BLaER1 (cell line): Measurements from ENCODE around the gene NOC2L.
"Not testable (repeated sequence)": the region's sequence is repeated elsewhere in the genome, so short reads cannot be mapped to it uniquely, and the experiment has no call there.

Source experiments
- H3K27ac ChIP-seq: shearing (Covaris generic); formaldehyde crosslinking; 2 replicates; pipeline ENCODE4 v1.8.1; 2022
- H3K27me3 ChIP-seq: shearing (Covaris generic); formaldehyde crosslinking; 2 replicates; pipeline ENCODE4 v1.8.1; 2022
- H3K36me3 ChIP-seq: shearing (Covaris generic); formaldehyde crosslinking; 2 replicates; pipeline ENCODE4 v1.8.1; 2022
- H3K4me1 ChIP-seq: shearing (Covaris generic); formaldehyde crosslinking; 2 replicates; pipeline ENCODE4 v1.8.1; 2022
- H3K4me2 ChIP-seq: shearing (Covaris generic); formaldehyde crosslinking; 2 replicates; pipeline ENCODE4 v1.8.1; 2022
- H3K4me3 ChIP-seq: shearing (Covaris generic); formaldehyde crosslinking; 2 replicates; pipeline ENCODE4 v1.8.1; 2022
- H3K9ac ChIP-seq: shearing (Covaris generic); formaldehyde crosslinking; 2 replicates; pipeline ENCODE4 v1.8.1; 2022
- H3K9me3 ChIP-seq: shearing (Covaris generic); formaldehyde crosslinking; 2 replicates; pipeline ENCODE4 v1.8.1; 2022
- H4K20me1 ChIP-seq: shearing (Covaris generic); formaldehyde crosslinking; 2 replicates; pipeline ENCODE4 v1.8.1; 2022
- Cebpa-rat ChIP-seq: shearing (Covaris generic); IDR thresholded peaks from 2 replicates; pipeline ENCODE4 v1.8.1; 2022

Gene NOC2L

DNA sequence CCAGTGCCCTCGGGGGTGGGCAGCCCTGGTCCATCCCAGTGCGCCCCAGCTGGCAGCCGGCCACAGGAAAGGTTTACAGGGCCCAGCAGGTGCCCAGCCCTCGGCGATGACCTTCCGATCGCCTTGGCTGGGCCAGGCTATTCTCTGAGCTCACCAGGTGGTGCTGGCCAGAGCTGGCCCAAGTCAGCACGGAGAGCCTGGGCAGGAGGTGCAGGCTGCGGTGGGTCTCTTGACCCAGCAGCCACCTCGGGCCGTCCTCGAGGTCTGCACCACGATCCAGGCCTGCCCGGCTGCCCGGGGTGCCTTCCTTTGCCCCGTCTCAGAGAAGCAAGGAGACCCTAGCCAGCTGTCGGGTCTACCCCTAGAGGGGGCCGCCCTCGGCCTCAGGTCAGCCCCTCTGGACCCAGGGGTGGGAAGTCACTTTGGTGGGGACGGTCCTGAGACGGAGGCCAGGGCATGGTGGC, 22.5 kb upstream of the NOC2L start:
- no peak overlapping the region for H3K27ac ChIP-seq
- H3K4me3 ChIP-seq: no peak overlapping the region
- peaks cover 13% of the 10 kb centered on the region for H3K4me1 ChIP-seq
- H4K20me1 ChIP-seq: no peaks in the 10 kb centered on the region
- no peak for TF ChIP-seq Cebpa-rat
- H3K27me3 ChIP-seq: peaks cover 37% of the 10 kb centered on the region
- H3K36me3 ChIP-seq: no peaks in the 10 kb centered on the region
- H3K4me2 ChIP-seq: peak overlapping the region; percentile 70
- 0 out of 2 replicates have a peak overlapping the region, but pooled peaks have one; percentile 2 for H3K9ac ChIP-seq
- no peaks in the 10 kb centered on the region for H3K9me3 ChIP-seq

DNA sequence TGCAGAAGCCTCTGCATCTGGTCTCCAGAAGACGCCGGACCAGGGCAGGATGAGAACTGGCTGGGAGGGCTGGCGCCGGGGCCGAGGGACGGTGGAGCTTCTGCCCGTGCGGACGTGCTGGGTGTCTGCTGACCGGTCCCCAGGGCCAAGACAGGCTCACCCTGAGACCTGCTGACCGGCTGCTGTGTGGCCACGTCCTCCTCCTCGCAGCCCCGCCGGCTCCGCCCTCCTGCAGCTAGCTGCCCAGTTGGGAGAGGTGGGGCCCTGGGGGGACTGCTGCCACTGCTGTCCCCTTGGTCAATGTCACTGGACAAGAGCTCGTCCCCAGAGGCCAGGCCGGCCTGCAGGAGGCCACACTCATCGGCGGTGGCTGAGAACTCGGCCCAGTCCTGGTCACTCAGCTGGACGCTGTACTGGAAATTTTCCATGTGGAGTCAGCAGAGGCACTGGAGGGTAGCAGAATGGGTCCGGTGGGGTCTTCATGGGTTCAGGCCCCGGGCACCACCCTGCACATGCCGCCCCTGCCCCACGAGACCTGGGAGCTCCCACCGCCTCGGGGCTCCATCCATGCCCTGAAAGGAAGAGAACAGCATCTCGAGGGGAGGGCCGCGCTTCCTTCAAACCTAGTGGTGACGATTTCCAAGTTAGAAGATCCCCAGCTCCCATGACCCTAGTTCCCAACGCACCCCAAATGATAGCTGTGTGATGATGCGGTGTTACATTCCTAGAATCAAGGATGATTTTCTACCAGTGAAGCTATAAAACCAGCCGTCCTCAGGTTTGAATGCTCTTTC, 21.7 kb upstream of the NOC2L start:
- TF ChIP-seq Cebpa-rat: no peak
- Histone ChIP-seq H4K20me1 (no peaks in the 10 kb centered on the region), H3K9ac (no peak overlapping the region), H3K27me3 (peaks cover 36% of the 10 kb centered on the region), H3K9me3 (no peaks in the 10 kb centered on the region), H3K27ac (no peak overlapping the region), H3K4me2 (no peak overlapping the region), H3K4me1 (peaks cover 19% of the 10 kb centered on the region), H3K4me3 (no peak overlapping the region), H3K36me3 (no peaks in the 10 kb centered on the region)

- Histone ChIP-seq H3K9ac (no peak overlapping the region), H3K4me3 (no peak overlapping the region), H3K36me3 (no peaks in the 10 kb centered on the region), H3K9me3 (no peaks in the 10 kb centered on the region), H4K20me1 (no peaks in the 10 kb centered on the region), H3K4me2 (no peak overlapping the region), H3K27ac (no peak overlapping the region), H3K27me3 (peaks cover 36% of the 10 kb centered on the region), H3K4me1 (peaks cover 26% of the 10 kb centered on the region)
- no peak for TF ChIP-seq Cebpa-rat
These were observed 21.1 kb upstream of the NOC2L start for GRCh38 chr1:980137-980571.

DNA sequence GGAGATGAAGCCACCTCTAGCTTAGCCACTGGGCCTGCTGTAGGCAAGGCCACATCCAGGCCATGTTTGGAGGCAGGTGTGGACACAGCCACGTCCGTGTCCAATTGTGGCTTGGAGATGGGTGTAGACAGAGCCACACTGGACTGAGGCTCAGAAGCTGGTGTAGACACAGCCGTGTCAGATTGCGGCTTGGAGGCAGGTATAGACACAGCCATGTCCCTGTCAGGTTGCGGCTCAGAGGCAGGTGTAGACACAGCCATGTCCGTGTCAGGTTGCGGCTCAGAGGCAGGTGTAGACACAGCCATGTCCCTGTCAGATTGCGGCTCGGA, 20.7 kb upstream of the NOC2L start:
- no peak overlapping the region for H3K4me3 ChIP-seq
- H3K9ac ChIP-seq: no peak overlapping the region
- H3K36me3 ChIP-seq: no peaks in the 10 kb centered on the region
- peaks cover 26% of the 10 kb centered on the region for H3K4me1 ChIP-seq
- no peaks in the 10 kb centered on the region for H4K20me1 ChIP-seq
- no peak overlapping the region for H3K4me2 ChIP-seq
- TF ChIP-seq Cebpa-rat: no peak
- no peak overlapping the region for H3K27ac ChIP-seq
- peaks cover 34% of the 10 kb centered on the region for H3K27me3 ChIP-seq
- no peaks in the 10 kb centered on the region for H3K9me3 ChIP-seq

- no peak overlapping the region for H3K9ac ChIP-seq
- no peaks in the 10 kb centered on the region for H3K36me3 ChIP-seq
- H3K4me3 ChIP-seq: no peak overlapping the region
- H4K20me1 ChIP-seq: no peaks in the 10 kb centered on the region
- no peak overlapping the region for H3K27ac ChIP-seq
- H3K27me3 ChIP-seq: peaks cover 37% of the 10 kb centered on the region
- H3K4me1 ChIP-seq: peaks cover 26% of the 10 kb centered on the region
- TF ChIP-seq Cebpa-rat: no peak
- H3K4me2 ChIP-seq: no peak overlapping the region
- no peaks in the 10 kb centered on the region for H3K9me3 ChIP-seq
These were observed 20.0 kb upstream of the NOC2L start for GRCh38 chr1:978835-979743.

- Histone ChIP-seq H3K27me3 (peaks cover 38% of the 10 kb centered on the region), H4K20me1 (no peaks in the 10 kb centered on the region), H3K36me3 (no peaks in the 10 kb centered on the region), H3K4me3 (no peak overlapping the region), H3K9ac (no peak overlapping the region), H3K4me1 (peaks cover 26% of the 10 kb centered on the region), H3K27ac (no peak overlapping the region), H3K4me2 (no peak overlapping the region), H3K9me3 (no peaks in the 10 kb centered on the region)
- TF ChIP-seq Cebpa-rat: no peak
These were observed 19.2 kb upstream of the NOC2L start for GRCh38 chr1:978069-978834.

DNA sequence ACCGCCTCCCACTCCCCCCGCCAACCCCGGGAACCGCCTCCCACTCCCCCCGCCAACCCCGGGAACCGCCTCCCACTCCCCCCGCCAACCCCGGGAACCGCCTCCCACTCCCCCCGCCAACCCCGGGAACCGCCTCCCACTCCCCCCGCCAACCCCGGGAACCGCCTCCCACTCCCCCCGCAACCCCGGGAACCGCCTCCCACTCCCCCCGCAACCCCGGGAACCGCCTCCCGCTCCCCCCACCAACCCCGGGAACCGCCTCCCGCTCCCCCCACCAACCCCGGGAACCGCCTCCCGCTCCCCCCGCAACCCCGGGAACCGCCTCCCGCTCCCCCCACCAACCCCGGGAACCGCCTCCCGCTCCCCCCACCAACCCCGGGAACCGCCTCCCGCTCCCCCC, 17.7 kb upstream of the NOC2L start:
- not testable (repeated sequence) for H3K9me3 ChIP-seq, H4K20me1 ChIP-seq, H3K27ac ChIP-seq, H3K4me3 ChIP-seq, H3K9ac ChIP-seq, H3K36me3 ChIP-seq, H3K4me2 ChIP-seq
- H3K4me1 ChIP-seq: peaks cover 19% of the 10 kb centered on the region
- H3K27me3 ChIP-seq: peaks cover 42% of the 10 kb centered on the region

DNA sequence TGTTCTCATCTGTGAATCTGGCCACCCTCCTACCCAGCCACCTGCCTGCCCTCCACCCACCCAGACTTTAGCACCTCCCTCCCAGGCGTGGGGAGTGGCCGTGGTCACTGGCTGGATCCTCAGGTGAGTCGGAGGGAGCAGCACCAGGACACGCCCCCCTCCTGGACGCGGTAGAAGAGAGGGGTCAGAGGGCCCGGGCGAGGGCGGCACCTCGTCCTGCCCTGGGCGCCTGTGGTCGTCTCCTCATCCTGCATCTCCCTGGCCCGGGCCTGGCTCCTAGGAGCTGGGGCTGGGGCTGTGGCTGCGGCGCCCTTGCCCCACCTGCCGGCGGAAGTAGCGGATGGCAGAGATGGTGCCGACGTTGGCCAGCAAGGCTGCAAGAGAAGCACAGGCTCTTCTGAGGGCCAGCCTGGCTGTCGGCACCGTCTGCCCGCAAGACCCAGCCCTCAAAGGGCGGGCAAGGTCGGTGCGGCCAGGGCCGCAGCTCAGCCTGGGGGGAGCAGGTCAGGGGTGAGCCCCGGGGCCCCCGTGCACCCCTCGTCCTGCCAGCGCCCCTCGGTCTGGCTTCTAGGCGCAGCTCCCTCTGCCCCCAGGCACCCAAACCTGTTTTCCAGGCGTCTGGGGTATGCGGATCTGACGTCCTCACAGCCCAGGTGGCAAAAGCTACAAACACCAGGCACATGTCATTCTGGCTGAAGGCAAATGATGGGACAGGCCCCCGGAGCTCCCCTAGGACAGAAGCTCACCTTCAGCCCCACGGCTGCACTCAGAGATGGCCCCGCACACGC, 17.0 kb upstream of the NOC2L start:
- Histone ChIP-seq H3K27ac (no peak overlapping the region), H3K4me2 (peak overlapping the region; percentile 70), H4K20me1 (no peaks in the 10 kb centered on the region), H3K9me3 (no peaks in the 10 kb centered on the region), H3K4me1 (peaks cover 14% of the 10 kb centered on the region), H3K4me3 (no peak overlapping the region), H3K36me3 (no peaks in the 10 kb centered on the region), H3K27me3 (peaks cover 44% of the 10 kb centered on the region), H3K9ac (no peak overlapping the region)
- no peak for TF ChIP-seq Cebpa-rat

DNA sequence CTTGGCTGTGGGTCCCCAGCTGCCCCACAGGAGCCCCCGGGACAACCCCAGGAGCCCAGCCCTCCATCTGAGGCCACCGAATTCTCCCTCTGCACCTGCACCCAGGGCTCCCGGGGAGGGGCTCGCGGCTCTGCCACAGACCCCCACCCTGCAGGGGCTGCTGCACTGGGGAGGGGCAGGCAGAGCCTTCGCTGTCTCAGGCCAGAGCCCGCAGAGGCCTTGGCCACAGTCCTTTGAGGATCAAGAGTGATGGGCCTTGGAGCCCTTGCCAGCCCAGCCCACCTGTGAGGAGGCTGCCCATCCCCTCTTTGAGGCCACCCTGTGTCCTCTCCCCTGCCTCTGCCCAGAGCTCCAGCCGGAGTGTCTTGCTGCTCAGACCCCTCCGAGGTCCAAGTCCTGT, 16.3 kb upstream of the NOC2L start:
- no peaks in the 10 kb centered on the region for H3K36me3 ChIP-seq
- H3K4me3 ChIP-seq: no peak overlapping the region
- peaks cover 51% of the 10 kb centered on the region for H3K27me3 ChIP-seq
- H3K9me3 ChIP-seq: no peaks in the 10 kb centered on the region
- no peak for TF ChIP-seq Cebpa-rat
- peak overlapping the region; percentile 70 for H3K4me2 ChIP-seq
- no peak overlapping the region for H3K27ac ChIP-seq
- no peak overlapping the region for H3K9ac ChIP-seq
- peaks cover 14% of the 10 kb centered on the region for H3K4me1 ChIP-seq
- H4K20me1 ChIP-seq: no peaks in the 10 kb centered on the region
